H1 (cell line): ENCODE data around the gene RNF144A. TPM values are rescaled to one million over a fixed set of nuclear protein-coding genes. Genes with fewer than 3 reads are reported as not detected.

Experiments used
- CTCF ChIA-PET: fragments of 300-600 bp; sonication (Branson Sonifier 250); formaldehyde crosslinking; loops from one replicate; lab custom pipeline; 2021; ENCODE audit not compliant: partially characterized antibody; lab: Charles Lee
- POLR2A ChIA-PET: fragments of 300-600 bp; sonication (Branson Sonifier 250); formaldehyde crosslinking; loops from one replicate; lab custom pipeline; 2021; ENCODE audit warnings: inconsistent platforms; ENCODE audit not compliant: partially characterized antibody; lab: Charles Lee
- DNase-seq, 2 experiments: peaks; one replicate each; pipeline versions ENCODE4 v3.0.0 to v3.0.0-alpha.2; 2010 to 2022; ENCODE audit warnings: low spot score in 2 of 2, low read depth in 1 of 2, mixed read lengths in 1 of 2
- FAIRE-seq: peaks from 2 replicates; lab custom pipeline; 2011; peaks lifted over from hg19 to GRCh38; lab: Jason Lieb, UNC
- H2AFZ ChIP-seq: 2 replicates; pipeline ENCODE4 v1.8.1; 2012; ENCODE audit warnings: low read length, inconsistent platforms
- H2AK5ac ChIP-seq: 2 replicates; pipeline ENCODE4 v1.6.1; 2013; ENCODE audit warnings: low read depth, low read length
- H2BK120ac ChIP-seq: replicated peaks from 2 replicates; pipeline ENCODE3; 2013; ENCODE audit warnings: low read depth, low read length, inconsistent platforms
- H2BK12ac ChIP-seq: 2 replicates; pipeline ENCODE4 v1.6.1; 2013; ENCODE audit warnings: low read depth, low read length
- H2BK15ac ChIP-seq: 2 replicates; pipeline ENCODE4 v1.6.1; 2013; ENCODE audit warnings: low read length
- H2BK20ac ChIP-seq: 2 replicates; pipeline ENCODE4 v1.6.1; 2013; ENCODE audit warnings: low read length
- H2BK5ac ChIP-seq: 2 replicates; pipeline ENCODE4 v1.6.1; 2013; ENCODE audit warnings: low read depth, low read length
- H3K14ac ChIP-seq: 2 replicates; pipeline ENCODE4 v1.6.1; 2013; ENCODE audit warnings: inconsistent platforms; ENCODE audit not compliant: insufficient read length
- H3K18ac ChIP-seq: 2 replicates; pipeline ENCODE4 v1.6.1; 2013; ENCODE audit warnings: low read length; ENCODE audit errors: extremely low read depth
- H3K23ac ChIP-seq: 2 replicates; pipeline ENCODE4 v1.6.1; 2013; ENCODE audit warnings: inconsistent platforms; ENCODE audit not compliant: insufficient read length
- H3K23me2 ChIP-seq: 2 replicates; pipeline ENCODE4 v1.6.1; 2013; ENCODE audit warnings: low read depth, low read length
- H3K27ac ChIP-seq: 2 replicates; pipeline ENCODE4 v1.6.1; 2011; ENCODE audit warnings: low read depth, low read length, inconsistent platforms
- H3K27me3 ChIP-seq, 4 experiments: replicated peaks in 1 of 4; 1 replicate in 1 of 4; 2 replicates in 3 of 4; pipeline versions ENCODE4 v1.6.1 to v1.8.1; 2011 to 2013; ENCODE audit warnings: low read length in 3 of 4, mild to moderate bottlenecking in 3 of 4, inconsistent platforms in 2 of 4, mixed read lengths in 2 of 4, moderate library complexity in 1 of 4; ENCODE audit not compliant: control insufficient read depth in 3 of 4, insufficient read depth in 3 of 4; ENCODE audit errors: extremely low read depth in 1 of 4
- H3K36me3 ChIP-seq, 4 experiments: 2 replicates each; pipeline versions ENCODE4 v1.6.1 to v1.8.1; 2011 to 2013; ENCODE audit warnings: mild to moderate bottlenecking in 4 of 4, low read length in 3 of 4, moderate library complexity in 2 of 4, control low read depth in 1 of 4, inconsistent platforms in 1 of 4; ENCODE audit not compliant: insufficient read depth in 4 of 4, control insufficient read depth in 2 of 4
- H3K4ac ChIP-seq: replicated peaks from 2 replicates; pipeline ENCODE3; 2013; ENCODE audit warnings: low read length, low read depth, mixed read lengths, inconsistent platforms; ENCODE audit not compliant: insufficient read length
- H3K4me1 ChIP-seq, 4 experiments: replicated peaks in 1 of 4; 1 replicate in 1 of 4; 2 replicates in 3 of 4; pipeline versions ENCODE4 v1.6.1 to v1.8.1; 2011 to 2013; ENCODE audit warnings: low read length in 3 of 4, inconsistent platforms in 2 of 4, mixed read lengths in 1 of 4; ENCODE audit not compliant: insufficient read depth in 4 of 4, control insufficient read depth in 3 of 4
- H3K4me2 ChIP-seq, 2 experiments: 2 replicates each; pipeline versions ENCODE4 v1.6.1 to v1.8.1; 2011 to 2013; ENCODE audit warnings: low read depth in 2 of 2, low read length in 2 of 2, control low read depth in 1 of 2, inconsistent platforms in 1 of 2, mild to moderate bottlenecking in 1 of 2; ENCODE audit not compliant: insufficient read depth in 1 of 2
- H3K4me3 ChIP-seq, 4 experiments: fragments of 200-600, 300-600 bp in 1 of 4; sonication (generic), shearing (Covaris generic), sonication (Bioruptor Twin) in 1 of 4; 2 replicates each; pipeline versions ENCODE4 v1.5.1 to v1.8.1; 2011 to 2016; ENCODE audit warnings: low read length in 4 of 4, low read depth in 3 of 4, control low read depth in 2 of 4, inconsistent platforms in 2 of 4, mild to moderate bottlenecking in 2 of 4, mixed read lengths in 1 of 4, moderate library complexity in 1 of 4; ENCODE audit not compliant: insufficient read depth in 2 of 4; ENCODE audit errors: extremely low read depth in 1 of 4
- H3K56ac ChIP-seq: replicated peaks from 2 replicates; pipeline ENCODE3; 2013; ENCODE audit warnings: low read depth, mild to moderate bottlenecking, mixed read lengths, low read length, inconsistent platforms; ENCODE audit not compliant: insufficient read length
- H3K79me1 ChIP-seq: 2 replicates; pipeline ENCODE4 v1.6.1; 2013; ENCODE audit warnings: low read depth, low read length, control low read depth
- H3K79me2 ChIP-seq, 2 experiments: 2 replicates each; pipeline versions ENCODE4 v1.6.1 to v1.8.1; 2012 to 2013; ENCODE audit warnings: low read length in 2 of 2, mild to moderate bottlenecking in 2 of 2, inconsistent platforms in 1 of 2; ENCODE audit not compliant: insufficient read depth in 2 of 2, control insufficient read depth in 1 of 2
- H3K9ac ChIP-seq, 4 experiments: replicated peaks in 1 of 4; 1 replicate in 1 of 4; 2 replicates in 3 of 4; pipeline versions ENCODE4 v1.6.1 to v1.8.1; 2011 to 2013; ENCODE audit warnings: low read depth in 3 of 4, low read length in 3 of 4, control low read depth in 2 of 4, mild to moderate bottlenecking in 2 of 4, moderate library complexity in 2 of 4, inconsistent platforms in 1 of 4; ENCODE audit errors: extremely low read depth in 1 of 4
- H3K9me3 ChIP-seq, 2 experiments: 2 replicates each; pipeline versions ENCODE4 v1.6.1 to v1.8.1; 2012 to 2013; ENCODE audit warnings: mild to moderate bottlenecking in 2 of 2, moderate library complexity in 2 of 2, control low read depth in 1 of 2, inconsistent platforms in 1 of 2, low read depth in 1 of 2, low read length in 1 of 2, mixed read lengths in 1 of 2; ENCODE audit not compliant: insufficient read depth in 2 of 2
- H4K20me1 ChIP-seq, 2 experiments: replicated peaks in 1 of 2; 2 replicates each; pipeline versions ENCODE3 to v1.8.1; 2011 to 2013; ENCODE audit warnings: inconsistent platforms in 2 of 2, low read length in 2 of 2, mild to moderate bottlenecking in 1 of 2; ENCODE audit not compliant: insufficient read depth in 2 of 2, control insufficient read depth in 1 of 2
- H4K5ac ChIP-seq: 2 replicates; pipeline ENCODE4 v1.6.1; 2013; ENCODE audit warnings: low read length, low read depth, mixed read lengths, inconsistent platforms; ENCODE audit not compliant: insufficient read length
- H4K8ac ChIP-seq: 2 replicates; pipeline ENCODE4 v1.8.0; 2013; ENCODE audit warnings: mild to moderate bottlenecking, moderate library complexity, low read length, inconsistent platforms; ENCODE audit not compliant: insufficient read depth; ENCODE audit errors: extremely low read depth
- H4K91ac ChIP-seq: replicated peaks from 2 replicates; pipeline ENCODE3; 2013; ENCODE audit warnings: low read length, mixed read lengths, inconsistent platforms; ENCODE audit not compliant: insufficient read length
- KDM1A ChIP-seq: fragments of 200-600, 300-600 bp; sonication (generic); IDR thresholded peaks from 2 replicates; pipeline ENCODE4 v1.7.1; 2016; ENCODE audit warnings: mild to moderate bottlenecking, low read length, borderline replicate concordance
- SIN3A ChIP-seq, 2 experiments: IDR thresholded peaks in 1 of 2; conservative IDR thresholded peaks in 1 of 2; 2 replicates each; pipeline ENCODE4 v1.6.1; 2011 to 2012; ENCODE audit warnings: low read length in 2 of 2, improper control_type of control experiment in 1 of 2, low read depth in 1 of 2, mild to moderate bottlenecking in 1 of 2
- WGBS, 2 experiments: shearing (Covaris generic) in 1 of 2; methylation state at CpG; one replicate each; pipeline versions ENCODE4 v1.1.6 to v1.1.7; 2013 to 2015; ENCODE audit warnings: low lambda C conversion rate in 2 of 2, mixed read lengths in 2 of 2, inconsistent platforms in 1 of 2, low coverage in 1 of 2, missing lambda C conversion rate in 1 of 2; ENCODE audit not compliant: insufficient replicate concordance in 2 of 2, insufficient coverage in 1 of 2, insufficient read length in 1 of 2; ENCODE audit errors: extremely low coverage in 1 of 2, missing lambda C conversion rate in 1 of 2; 5-methylcytosine and 5-hydroxymethylcytosine counted together
- polyA plus RNA-seq, 7 experiments: library from polyadenylated mRNA; depleted of rRNA in 3 of 7; stranded (reverse) in 5 of 7; unstranded in 2 of 7; fragments of >200 nt in 5 of 7; fragments of 200-250 nt in 2 of 7; gene quantifications; 1 replicate in 5 of 7; 2 replicates in 1 of 7; 4 replicates in 1 of 7; pipeline versions ENCODE4 v1.2.1 to v1.2.3, GENCODE V29; 2011 to 2013; ENCODE audit warnings: missing spikeins in 2 of 7, mixed read lengths in 2 of 7
- total RNA-seq: library from RNA; stranded (reverse); fragmentation: NEBNext Ultra II Directional; extraction: Animal tissue kit (Norgen Biotek cat#: 25700); gene quantifications from 2 replicates; pipeline ENCODE4 v1.2.1, GENCODE V29; 2021

Gene RNF144A
- total and polyA plus RNA-seq, 2 of the 8 experiments (the other 6 are each of a cell fraction or from before 2014, with no cell fraction given) = 14.0 to 15.0 TPM

GRCh38 chr2:6990871-6991270 lies 73.7 kb downstream of the RNF144A start:
- FAIRE-seq (no peak), DNase-seq (no peak)
- Histone ChIP-seq H3K79me2 (no peaks in the 10 kb centered on the region), H2BK5ac (no peak overlapping the region), H2BK20ac (no peak overlapping the region), H3K14ac (no peak overlapping the region), H3K4me1 (no peaks in the 10 kb centered on the region; a peak in 2 of 7 replicates), H3K4me3 (no peak overlapping the region), H3K79me1 (no peaks in the 10 kb centered on the region; the same call in 1 of the 2 replicates), H2AK5ac (no peak overlapping the region), H3K36me3 (peaks cover 0 to 7% (median 0%) of the 10 kb centered on the region in 4 experiments; a peak in 1 of 8 replicates), H3K27ac (no peak overlapping the region), H4K20me1 (no peaks in the 10 kb centered on the region), H3K23ac (no peak overlapping the region), H4K91ac (no peak overlapping the region), H2BK12ac (no peak overlapping the region), H3K9ac (no peak overlapping the region), H2AFZ (no peak overlapping the region), H2BK15ac (no peak overlapping the region), H3K9me3 (peaks cover 2 to 10% of the 10 kb centered on the region in 2 experiments; a peak in 3 of 4 replicates), H3K18ac (no peak overlapping the region), H4K8ac (no peak overlapping the region), H3K4me2 (no peak overlapping the region), H3K27me3 (no peaks in the 10 kb centered on the region), H2BK120ac (no peak overlapping the region), H3K4ac (no peak overlapping the region), H3K23me2 (no peaks in the 10 kb centered on the region), H3K56ac (no peak overlapping the region), H4K5ac (no peak overlapping the region)
- WGBS, 2 experiments = 92% methylated on average over 3 of the region's 3 CpGs; no CpG with 5 or more reads in 1 of the 2 experiments
- CTCF ChIA-PET = interaction anchor here (1.0 to 1.4 kb wide), 2 partner anchors 24 to 56 kb away, joined by 3 read pairs; no protein-coding TSS in a partner anchor
- POLR2A ChIA-PET = no interaction called here
- TF ChIP-seq SIN3A (conservative IDR thresholded peaks at IDR 0.05 in 1 of 2, IDR thresholded peaks at IDR 0.05 in 1 of 2; ENCODE audit: low read depth in 1 of 2, low read length in 2 of 2) (no peak), KDM1A (peak; percentile 19; the same call in 1 of the 2 replicates)
